GM12801 (cell line): ENCODE data around the gene HEPACAM.

Experiments used
- CTCF ChIP-seq: IDR thresholded peaks from one replicate; pipeline ENCODE4 v1.5.1; 2011; ENCODE audit warnings: control low read depth; ENCODE audit not compliant: insufficient read length; ENCODE audit errors: extremely low read depth

The HEPACAM gene

GRCh38 chr11:124917115-124917637 lies 18.7 kb downstream of the HEPACAM start:
- TF ChIP-seq CTCF = no peak

- TF ChIP-seq CTCF = no peak
These were observed 19.5 kb downstream of the HEPACAM start for GRCh38 chr11:124916370-124916710.

GRCh38 chr11:124915541-124916369 lies 20.1 kb downstream of the HEPACAM start:
- TF ChIP-seq CTCF = no peak

- TF ChIP-seq CTCF = no peak
These were observed 33.2 kb downstream of the HEPACAM start for GRCh38 chr11:124902616-124903015.

- TF ChIP-seq CTCF = no peak
These were observed 35.4 kb downstream of the HEPACAM start for GRCh38 chr11:124900464-124900863.

- TF ChIP-seq CTCF = no peak
These were observed 36.3 kb downstream of the HEPACAM start for GRCh38 chr11:124899383-124900145.

GRCh38 chr11:124898711-124899110 lies 37.1 kb downstream of the HEPACAM start:
- no peak for TF ChIP-seq CTCF
